Middle frontal gyrus (tissue), 1 donor: Measurements from ENCODE around the gene SCOC.
"Not testable (repeated sequence)": the region's sequence is repeated elsewhere in the genome, so short reads cannot be mapped to it uniquely, and the experiment has no call there.

Experiments used
- DNase-seq: peaks from one replicate; pipeline ENCODE4 v3.0.0-alpha.2; 2015; ENCODE audit warnings: low spot score; ENCODE audit errors: extremely low spot score

SCOC gene

DNA sequence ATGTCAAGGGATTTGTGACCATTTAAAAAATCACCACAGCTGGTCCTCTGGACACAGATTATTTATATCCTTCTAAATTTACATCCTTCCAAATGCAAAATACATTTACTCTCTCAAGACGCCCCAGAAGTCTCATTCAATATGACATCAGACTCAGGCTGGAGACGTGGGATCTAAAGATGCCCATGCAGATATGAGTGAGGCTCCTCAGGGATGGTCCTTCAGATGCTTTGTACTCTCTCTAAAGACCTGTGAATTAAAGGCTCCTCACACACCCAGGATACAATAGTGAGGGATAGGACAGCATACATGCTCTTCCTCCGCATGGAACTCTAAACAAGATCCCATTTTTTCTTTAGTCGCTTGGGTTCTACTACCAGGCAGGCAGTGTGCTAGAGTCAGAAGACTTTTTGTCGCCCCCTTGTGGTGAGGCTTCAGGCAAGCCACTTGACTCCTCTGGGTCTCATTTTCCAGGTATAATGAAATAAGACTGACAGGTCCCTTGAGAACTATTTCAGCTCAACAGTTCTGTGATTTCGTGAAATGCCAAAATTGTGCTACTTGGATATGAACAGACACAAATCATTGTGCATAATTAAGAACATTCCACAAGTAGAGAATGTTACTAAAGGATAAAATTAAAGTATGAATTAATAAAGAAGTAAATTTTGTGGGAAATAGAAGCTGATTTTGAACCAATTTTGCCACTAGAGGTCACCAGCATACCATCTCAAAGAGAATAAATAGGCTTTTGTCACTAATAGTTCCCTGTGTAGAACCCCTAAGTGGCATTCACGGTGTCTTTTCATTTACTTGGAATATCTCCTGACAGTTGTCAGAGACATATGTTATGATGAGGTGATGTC, 13.7 kb upstream of the SCOC start:
- DNase-seq, result peak; percentile 61

DNA sequence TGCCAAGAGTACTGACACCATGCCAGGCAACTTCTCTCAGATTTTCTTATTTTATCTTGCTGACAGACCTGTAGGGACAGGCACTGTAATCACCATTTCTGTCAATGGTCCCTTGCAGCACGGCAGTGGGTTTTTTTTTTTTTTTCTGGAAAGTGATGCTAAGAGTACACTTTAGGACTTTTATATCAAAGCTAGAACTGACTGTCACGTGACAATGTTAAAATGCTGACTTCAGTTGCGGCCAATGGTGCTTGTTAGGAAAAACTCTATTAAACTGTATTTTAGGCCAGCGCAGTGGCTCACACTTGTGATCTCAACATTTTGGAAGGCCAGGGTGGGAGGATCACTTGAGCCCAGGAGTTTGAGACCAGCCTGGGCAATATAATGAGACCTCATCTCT, 12.3 kb upstream of the SCOC start:
- DNase-seq, result no peak

DNA sequence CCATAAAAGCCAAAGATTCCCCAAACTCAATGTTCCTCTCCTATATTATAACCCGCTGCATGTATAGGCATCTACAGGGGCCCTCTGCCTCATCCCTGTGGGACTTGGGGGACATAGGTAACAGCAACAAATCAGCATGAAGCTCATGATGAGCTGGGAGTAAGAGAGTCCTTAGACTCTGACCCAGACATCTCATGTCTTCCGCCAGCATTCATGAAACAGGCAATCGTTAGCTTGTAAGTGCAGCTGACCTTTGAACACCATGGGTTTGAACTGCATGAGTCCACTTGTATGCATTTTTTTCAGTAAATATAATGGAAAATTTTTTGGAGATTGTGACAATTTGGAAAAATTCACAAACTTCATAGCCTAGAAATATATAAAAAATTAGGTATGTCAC, 10.4 kb upstream of the SCOC start:
- no peak for DNase-seq

DNA sequence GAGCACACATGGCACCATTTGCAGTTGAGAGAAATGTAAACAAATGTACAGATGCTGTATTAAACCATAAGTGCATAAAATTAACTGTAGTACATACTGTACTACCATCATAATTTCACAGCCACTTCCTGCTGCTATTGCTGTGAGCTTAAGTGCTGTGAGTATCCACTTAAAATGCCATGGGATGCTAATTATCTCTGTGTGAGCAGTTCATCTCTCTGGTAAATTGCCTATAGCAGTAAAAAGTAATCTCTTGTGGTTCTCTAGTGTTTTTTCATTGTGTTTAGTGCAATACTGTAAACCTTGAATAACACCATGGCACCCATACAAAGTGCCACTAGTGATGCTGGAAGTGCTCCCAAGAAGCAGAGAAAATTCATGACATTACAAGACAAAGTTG, 9.9 kb upstream of the SCOC start:
- DNase-seq, result no peak

DNA sequence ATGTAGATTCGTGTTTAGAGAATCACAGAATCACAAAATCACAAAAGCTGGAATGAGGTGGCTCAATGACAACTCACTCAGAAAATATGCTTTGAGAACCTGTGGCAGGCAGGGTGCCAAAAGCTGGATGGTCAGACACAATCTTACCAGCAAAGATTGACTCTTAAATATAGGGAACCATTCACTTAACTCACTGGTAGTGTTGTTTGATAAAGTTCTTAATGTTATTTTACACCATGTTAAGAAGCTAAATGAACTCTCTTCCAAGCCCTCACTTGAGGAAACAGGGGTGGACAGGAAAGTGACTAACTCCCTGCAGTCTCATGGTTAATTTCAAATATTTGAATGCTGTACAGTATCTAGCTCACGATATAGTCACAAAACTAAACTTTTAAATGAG, 5.7 kb upstream of the SCOC start:
- no peak for DNase-seq

DNA sequence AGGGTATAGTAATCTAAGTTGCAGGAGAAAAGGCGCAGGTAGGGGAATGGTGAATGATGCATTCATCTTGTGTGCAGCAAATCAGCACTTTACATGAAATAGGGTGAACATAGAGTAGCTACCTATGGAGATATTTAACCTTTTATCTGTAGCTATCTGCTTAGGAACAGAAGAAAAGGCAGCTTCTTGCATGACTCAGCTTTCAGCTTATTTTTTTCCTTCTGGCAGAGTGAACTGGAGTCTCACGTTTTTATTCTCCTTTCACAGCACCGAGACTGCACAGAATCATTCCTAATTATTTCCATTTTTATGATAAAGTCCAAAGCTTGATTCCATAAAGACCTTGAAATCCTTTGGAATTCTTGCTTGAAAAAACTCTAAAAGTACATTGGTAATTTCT, 4.8 kb upstream of the SCOC start:
- no peak for DNase-seq

DNA sequence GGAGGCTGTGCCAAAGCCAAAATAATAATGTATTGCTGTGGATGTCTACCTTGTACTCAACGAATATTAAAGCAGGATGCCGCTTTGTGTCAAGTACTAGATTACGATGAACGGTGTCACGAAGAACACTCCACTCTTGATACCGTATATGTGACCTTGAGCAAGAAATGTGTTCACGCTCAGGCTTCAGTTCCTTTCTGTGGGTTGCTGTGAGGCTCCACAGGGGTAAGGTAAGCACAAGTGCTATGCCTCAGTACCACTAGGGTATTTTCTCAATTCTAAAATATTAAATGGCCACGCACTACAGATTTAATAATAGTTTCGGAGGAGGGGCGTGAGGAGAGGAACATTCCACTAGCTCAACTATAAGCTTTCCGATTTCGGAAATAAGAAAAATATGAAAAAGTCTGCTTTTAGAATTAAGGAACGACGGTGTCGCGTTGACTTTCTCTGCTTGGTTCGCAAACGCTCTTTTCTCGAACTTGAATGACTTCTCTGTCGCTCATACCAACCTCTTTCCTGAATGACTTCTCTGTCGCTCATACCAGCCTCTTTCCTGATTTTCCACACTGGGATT, 607 bp upstream of the SCOC start:
- DNase-seq, result no peak

DNA sequence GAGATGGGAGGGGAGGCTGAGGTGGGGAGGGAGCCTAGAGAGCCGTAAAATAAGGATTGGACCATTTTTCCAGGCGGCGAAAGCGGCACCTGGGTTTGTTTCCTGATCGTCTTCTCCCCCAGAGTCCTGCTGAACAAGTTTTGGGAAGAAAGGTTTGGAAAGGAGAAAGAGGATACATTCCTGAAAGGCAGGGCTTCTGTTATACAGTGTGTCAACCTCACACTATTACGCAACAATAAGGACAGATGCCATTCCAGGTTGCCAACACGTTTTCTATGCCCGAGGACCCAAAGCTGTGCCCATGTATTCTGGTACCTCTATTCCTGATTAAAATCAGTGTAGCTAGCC, 658 bp downstream of the SCOC start:
- DNase-seq, result no peak

DNA sequence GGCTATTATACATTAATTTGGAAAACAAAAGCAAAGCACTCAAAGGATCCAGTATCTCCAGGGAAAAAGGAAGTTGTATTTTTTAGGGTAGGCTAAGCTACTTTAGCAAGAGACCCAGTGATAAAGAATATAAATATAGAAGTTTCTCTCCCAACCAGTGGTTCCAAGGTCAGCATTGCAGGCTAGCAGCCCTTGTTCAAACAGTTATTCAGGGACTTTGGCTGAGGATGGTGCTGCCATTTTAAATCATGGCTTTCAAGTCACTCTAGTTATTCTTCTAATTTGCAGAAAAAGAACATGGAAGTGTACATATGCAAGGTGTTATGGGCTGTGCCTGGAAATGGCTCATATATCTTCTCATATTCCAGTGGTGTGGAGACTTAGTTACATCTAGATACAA, 9.3 kb downstream of the SCOC start:
- DNase-seq, result no peak

DNA sequence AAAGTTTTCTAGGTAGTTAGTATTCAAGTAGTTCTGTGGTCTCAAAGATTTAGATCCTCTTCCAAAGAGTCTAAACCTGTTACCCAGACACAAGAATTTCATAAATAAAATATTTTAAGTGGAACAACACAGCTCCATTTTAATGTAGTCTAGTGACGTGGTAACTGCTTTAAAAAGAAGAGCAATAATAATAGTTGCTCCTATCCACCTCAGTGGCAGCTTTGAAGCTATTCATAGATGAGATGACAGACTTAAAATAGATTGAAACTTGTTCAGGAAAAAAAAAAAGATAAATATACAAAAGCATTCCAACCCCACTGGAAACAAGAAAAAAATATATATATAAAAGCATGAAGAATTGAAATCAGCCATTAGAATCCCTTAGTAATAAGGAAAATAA, 14.6 kb downstream of the SCOC start:
- no peak for DNase-seq

DNA sequence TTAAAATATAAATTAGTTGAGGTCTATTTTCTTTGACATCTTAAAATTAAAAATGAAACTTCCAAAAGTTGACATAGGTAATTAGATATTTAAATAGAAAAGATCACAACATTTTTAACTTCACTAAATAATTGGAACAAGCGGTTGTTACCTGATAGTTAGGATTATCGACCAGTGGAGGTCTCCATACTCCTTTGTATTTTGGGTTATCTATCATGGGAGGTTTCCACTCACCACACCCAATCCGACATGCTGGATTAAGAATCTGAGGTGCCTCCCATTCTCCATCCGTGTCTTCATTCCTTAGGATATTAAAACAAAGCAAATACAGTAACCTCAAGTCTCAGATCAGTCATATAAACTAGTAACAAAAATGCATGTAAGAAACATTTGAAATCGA, 22.2 kb downstream of the SCOC start:
- no peak for DNase-seq

DNA sequence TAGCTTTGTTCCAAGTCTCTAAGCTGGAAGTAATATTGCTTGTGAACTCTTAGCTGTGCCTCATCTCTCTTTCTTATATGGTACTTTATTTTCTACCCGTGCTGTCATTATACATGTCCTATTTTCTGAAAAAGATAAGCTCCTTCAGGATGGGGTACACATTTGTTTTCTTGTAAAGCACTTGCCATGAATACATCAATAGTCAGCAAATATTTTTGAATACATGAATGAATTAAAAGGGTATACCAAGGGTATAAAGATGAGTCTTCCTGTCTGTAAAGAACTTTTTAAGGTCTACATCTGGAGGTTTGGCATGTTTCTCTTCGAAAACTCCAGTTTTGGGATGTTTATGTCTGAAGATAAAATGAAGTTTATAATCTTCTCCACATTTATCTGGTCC, 26.7 kb downstream of the SCOC start:
- no peak for DNase-seq

DNA sequence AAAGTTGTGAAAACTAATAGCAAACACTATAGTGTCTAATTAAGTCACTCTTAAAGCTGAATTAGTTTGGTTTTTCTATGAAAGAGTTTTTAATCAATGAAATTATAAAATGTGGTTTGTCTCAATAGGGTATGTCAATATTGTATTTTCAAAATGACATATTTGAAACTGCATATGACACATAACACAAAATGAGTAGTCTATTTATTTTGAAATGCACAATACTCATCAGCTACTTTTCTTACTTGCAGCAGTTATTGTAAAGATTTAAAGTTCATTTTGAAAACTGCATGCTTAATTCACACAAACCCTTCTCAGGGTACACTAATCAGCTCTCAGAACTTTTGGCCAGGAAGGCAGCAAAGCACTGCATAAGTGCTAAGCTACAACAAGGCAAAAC, 32.8 kb downstream of the SCOC start:
- DNase-seq, result no peak

DNA sequence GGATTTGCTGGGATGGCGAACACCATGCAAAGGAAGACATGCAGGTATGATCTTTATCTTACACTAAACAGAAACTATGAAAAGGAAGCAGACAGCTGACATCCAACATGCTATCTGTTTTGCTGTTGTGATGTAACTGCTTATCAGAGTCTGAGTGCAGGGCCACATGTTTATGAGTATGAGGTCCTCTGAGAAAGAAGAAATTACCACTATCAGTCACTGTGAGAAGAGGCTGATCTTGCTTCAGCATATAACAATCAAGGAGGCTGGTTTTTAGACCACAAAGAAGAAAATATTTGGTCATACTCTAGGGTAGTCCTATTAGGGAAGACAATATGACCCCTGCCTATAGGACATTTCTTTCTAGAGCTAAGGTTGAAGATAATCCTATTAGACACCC, 35.5 kb downstream of the SCOC start:
- DNase-seq, result no peak

DNA sequence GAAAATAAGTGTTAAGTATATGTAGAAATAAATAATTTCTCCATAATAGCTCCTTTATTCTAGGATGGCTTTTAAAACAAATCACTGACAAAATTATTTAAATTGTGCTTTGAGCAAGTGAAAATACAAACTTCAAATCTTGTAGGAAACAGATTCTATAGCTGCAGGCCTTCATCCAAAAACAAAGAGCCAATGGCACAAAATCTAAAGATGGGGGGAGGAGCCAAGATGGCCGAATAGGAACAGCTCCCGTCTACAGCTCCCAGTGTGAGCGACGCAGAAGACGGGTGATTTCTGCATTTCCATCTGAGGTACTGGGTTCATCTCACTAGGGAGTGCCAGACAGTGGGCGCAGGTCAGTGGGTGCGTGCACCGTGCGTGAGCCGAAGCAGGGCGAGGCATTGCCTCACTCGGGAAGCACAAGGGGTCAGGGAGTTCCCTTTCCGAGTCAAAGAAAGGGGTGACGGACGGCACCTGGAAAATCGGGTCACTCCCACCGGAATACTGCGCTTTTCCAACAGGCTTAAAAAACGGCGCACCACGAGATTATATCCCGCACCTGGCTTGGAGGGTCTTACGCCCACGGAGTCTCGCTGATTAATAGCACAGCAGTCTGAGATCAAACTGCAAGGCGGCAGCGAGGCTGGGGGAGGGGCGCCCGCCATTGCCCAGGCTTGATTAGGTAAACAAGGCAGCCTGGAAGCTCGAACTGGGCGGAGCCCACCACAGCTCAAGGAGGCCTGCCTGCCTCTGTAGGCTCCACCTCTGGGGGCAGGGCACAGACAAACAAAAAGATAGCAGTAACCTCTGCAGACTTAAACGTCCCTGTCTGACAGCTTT, 39.9 kb downstream of the SCOC start:
- DNase-seq, result not testable (repeated sequence)

DNA sequence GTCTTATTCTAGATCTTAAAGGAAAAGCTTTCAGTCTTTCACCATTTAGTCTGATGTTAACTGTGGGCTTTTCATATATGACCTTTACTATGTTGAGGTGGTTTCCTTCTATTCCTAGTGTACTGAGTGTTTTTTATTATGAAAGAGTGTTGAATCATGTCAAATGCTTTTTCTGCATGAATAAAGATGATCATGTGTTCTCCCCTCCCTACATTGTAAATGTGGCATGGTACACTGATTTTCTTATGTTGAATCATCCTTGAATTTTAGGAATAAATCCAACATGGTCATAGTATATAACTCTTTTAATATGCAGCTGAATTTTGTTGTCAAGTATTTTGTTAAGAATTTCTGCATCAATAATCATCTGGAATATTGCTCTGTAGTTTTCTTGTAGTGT, 49.7 kb downstream of the SCOC start:
- DNase-seq, result no peak

DNA sequence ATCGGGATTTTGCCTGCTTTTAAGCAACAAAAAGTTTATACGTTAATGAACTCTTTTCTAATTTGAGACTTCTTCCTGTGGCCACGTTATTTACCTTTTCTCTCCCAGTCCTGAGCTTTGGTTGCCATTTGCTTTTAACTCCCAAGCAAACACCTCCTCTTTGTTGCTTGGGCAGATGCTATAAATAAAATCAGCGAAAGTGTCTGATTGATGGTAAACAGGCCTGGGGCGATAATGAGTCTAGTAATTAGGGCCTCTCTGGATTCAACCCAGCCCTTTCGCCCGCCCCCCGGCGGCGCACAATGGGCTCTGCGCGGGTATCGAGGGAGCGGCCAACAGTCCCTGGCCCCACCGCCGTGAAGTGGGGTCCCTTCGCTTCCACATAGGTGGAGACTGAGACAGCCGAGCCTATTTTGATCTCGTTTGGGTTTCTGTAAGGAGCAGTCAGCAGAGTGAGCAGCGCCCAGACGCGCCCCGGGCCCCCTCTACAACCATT, 53.2 kb downstream of the SCOC start:
- DNase-seq, result no peak

DNA sequence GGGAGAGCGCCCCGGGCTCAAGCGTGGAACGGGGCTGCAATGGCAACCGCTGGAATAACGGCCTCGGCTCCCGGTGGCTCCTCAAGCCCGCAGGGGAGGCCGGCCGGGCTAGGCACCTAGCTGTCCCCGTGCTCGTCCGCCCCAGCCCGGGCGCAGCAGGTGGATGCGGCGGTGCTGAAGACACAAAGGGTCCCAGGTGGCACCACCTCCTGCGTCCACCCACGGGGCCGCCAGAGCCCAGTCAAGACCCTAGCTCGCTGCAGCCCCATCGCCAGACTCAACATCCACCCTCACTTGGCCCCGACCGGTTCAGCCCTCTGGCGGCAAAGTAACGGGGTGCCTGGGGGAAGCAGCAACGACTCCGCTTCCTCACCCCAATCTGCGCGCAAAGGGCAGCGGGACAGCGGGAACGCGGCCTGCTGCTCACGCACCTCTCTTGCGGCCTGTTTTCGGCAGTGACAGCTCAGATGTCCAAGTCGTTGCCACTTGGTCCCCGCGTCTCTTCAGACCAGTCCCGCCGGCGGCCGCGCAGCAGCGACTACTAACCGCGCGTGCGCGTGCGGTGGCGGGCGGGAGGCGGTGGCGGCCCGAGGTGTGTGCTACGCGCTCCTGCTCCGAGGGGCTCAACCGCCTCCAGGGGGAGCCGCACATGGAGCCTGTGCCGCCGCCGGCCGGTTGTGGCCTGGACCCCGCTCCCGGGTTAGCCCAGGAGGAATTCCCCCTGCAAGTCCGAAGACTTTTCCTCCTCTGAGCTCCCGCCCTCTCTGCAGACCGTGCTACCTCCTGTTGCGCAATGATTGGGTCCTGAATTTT, 53.9 kb downstream of the SCOC start, which contains the start of gene CLGN:
Gene CLGN (minus strand): TSS at position 543 of the 813 bp plus-strand sequence. CDS start 14,570 bp downstream, outside the sequence.
- peak; percentile 27 for DNase-seq

DNA sequence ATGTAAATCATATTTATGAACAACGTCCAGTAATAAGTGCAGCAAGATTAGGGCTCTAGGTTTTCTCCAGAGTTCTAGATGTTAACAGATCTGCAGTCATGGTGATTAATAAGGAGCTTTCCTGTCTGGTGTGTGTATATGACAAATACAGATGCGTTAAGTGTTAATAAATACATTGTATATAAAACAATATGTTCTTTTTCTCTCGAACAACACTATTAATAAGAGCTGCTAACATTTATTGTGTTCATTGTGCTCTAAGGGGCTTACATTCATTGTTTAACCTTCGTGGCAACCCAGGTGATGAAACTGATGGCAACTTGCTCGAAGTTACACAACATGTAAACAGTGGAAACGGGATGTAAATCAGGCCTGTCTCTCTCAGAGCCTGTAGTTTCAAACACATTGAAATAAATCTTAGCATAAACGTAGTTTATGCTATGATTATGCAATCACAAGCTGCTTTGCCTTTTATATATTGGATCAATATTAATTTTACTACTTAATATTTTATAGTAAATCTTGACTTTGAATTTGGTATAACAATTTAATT, 54.5 kb downstream of the SCOC start:
- DNase-seq, result no peak
